ENCODE results near the gene EPS15. TPM values are rescaled to one million over a fixed set of nuclear protein-coding genes. Genes with fewer than 3 reads are reported as not detected.

The EPS15 gene
- total and polyA plus RNA-seq, 2 of the 13 experiments (the other 11 are each of a cell fraction or from before 2014, with no cell fraction given): 14.3 to 19.3 TPM

- H2AFZ ChIP-seq (ENCODE audit: low read length): no peak overlapping the region
- no peaks in the 10 kb centered on the region for H3K9me3 ChIP-seq (ENCODE audit: low read length)
- peak overlapping the region; percentile 85 for H3K4me2 ChIP-seq (ENCODE audit: low read depth, low read length)
- in situ Hi-C loops (cut with HindIII; ENCODE audit: extremely low pct_ligation_motif_present, low pct_unique_long_range_greater_than_20kb): no loop called here
- peaks cover 25% of the 10 kb centered on the region for H3K4me1 ChIP-seq (ENCODE audit: insufficient read depth, low read length)
- H3K9ac ChIP-seq (ENCODE audit: insufficient read depth, low read depth, low read length): 0 out of 2 replicates have a peak overlapping the region, but pooled peaks have one; percentile 8
- BruUV-seq (replicated peaks): no TSS peak
- peaks cover 0 to 19% of the 10 kb centered on the region in 2 experiments; a peak in 2 of 5 replicates for H3K27me3 ChIP-seq (ENCODE audit: control insufficient read depth in 1 of 2, insufficient read depth in 2 of 2, low read length in 2 of 2)
- H3K4me3 ChIP-seq (replicated peaks in 1 of 3; ENCODE audit: insufficient read depth in 1 of 3, low read depth in 2 of 3, low read length in 3 of 3): peak overlapping the region in 2 of 3 experiments; percentile 33 to 79; a peak in 4 of 6 replicates
- no peaks in the 10 kb centered on the region for H3K36me3 ChIP-seq (replicated peaks in 1 of 2; ENCODE audit: control insufficient read depth in 1 of 2, insufficient read depth in 2 of 2, low read length in 2 of 2)
- intact Hi-C loops (cut with micrococcal nuclease; ENCODE audit: unreplicated experiment): no loop called here
- no peaks in the 10 kb centered on the region for H3K79me2 ChIP-seq (ENCODE audit: insufficient read depth, low read length)
- ATAC-seq (peak; percentile 64), FAIRE-seq (no peak), DNase-seq (ENCODE audit: low spot score) (no peak)
- H4K20me1 ChIP-seq (ENCODE audit: insufficient read depth, low read length): no peaks in the 10 kb centered on the region
- 15% methylated on average over 7 of the region's 26 CpGs for WGBS (ENCODE audit: low lambda C conversion rate)
- POLR2A ChIA-PET: interaction anchor here (0.9 kb wide), 1 partner anchor 24 kb away, joined by 3 read pairs; no protein-coding TSS in a partner anchor
- H3K27ac ChIP-seq (ENCODE audit: extremely low read length, insufficient read depth, low read length): no peak overlapping the region
- CTCF ChIA-PET (ENCODE audit: low intra/inter-chr PET ratio, low total read pairs): no interaction called here
- TF ChIP-seq, protein P1, sequence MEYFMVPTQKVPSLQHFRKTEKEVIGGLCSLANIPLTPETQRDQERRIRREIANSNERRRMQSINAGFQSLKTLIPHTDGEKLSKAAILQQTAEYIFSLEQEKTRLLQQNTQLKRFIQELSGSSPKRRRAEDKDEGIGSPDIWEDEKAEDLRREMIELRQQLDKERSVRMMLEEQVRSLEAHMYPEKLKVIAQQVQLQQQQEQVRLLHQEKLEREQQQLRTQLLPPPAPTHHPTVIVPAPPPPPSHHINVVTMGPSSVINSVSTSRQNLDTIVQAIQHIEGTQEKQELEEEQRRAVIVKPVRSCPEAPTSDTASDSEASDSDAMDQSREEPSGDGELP (IDR thresholded peaks at IDR 0.05; ENCODE audit: borderline replicate concordance, low read depth): peak; percentile 21; the same call in 1 of the 2 replicates
- TF ChIP-seq, protein P2, sequence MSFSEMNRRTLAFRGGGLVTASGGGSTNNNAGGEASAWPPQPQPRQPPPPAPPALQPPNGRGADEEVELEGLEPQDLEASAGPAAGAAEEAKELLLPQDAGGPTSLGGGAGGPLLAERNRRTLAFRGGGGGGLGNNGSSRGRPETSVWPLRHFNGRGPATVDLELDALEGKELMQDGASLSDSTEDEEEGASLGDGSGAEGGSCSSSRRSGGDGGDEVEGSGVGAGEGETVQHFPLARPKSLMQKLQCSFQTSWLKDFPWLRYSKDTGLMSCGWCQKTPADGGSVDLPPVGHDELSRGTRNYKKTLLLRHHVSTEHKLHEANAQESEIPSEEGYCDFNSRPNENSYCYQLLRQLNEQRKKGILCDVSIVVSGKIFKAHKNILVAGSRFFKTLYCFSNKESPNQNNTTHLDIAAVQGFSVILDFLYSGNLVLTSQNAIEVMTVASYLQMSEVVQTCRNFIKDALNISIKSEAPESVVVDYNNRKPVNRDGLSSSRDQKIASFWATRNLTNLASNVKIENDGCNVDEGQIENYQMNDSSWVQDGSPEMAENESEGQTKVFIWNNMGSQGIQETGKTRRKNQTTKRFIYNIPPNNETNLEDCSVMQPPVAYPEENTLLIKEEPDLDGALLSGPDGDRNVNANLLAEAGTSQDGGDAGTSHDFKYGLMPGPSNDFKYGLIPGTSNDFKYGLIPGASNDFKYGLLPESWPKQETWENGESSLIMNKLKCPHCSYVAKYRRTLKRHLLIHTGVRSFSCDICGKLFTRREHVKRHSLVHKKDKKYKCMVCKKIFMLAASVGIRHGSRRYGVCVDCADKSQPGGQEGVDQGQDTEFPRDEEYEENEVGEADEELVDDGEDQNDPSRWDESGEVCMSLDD (CRISPR knock-in tag; IDR thresholded peaks at IDR 0.05; ENCODE audit: borderline replicate concordance): no peak
- TF ChIP-seq CSRNP2 (CRISPR knock-in tag; conservative IDR thresholded peaks at IDR 0.05; ENCODE audit: low read depth) (no peak), ZNF777 (CRISPR knock-in tag; IDR thresholded peaks at IDR 0.05) (no peak), FOXA1 (IDR thresholded peaks at IDR 0.05) (no peak), FOXA1 (CRISPR knock-in tag; IDR thresholded peaks at IDR 0.05) (peak; percentile 27; the same call in 1 of the 2 replicates), ZFX (CRISPR knock-in tag; IDR thresholded peaks at IDR 0.05; ENCODE audit: low read depth) (0 out of 2 replicates have a peak, but pooled peaks have one; percentile 2), ZNF263 (CRISPR knock-in tag; IDR thresholded peaks at IDR 0.05) (0 out of 2 replicates have a peak, but pooled peaks have one; percentile 26), MXD1 (CRISPR knock-in tag; IDR thresholded peaks at IDR 0.05) (no peak), NR0B2 (CRISPR knock-in tag; IDR thresholded peaks at IDR 0.05) (no peak), CEBPG (CRISPR knock-in tag; IDR thresholded peaks at IDR 0.05) (no peak)
- TF ChIP-seq, protein P3, sequence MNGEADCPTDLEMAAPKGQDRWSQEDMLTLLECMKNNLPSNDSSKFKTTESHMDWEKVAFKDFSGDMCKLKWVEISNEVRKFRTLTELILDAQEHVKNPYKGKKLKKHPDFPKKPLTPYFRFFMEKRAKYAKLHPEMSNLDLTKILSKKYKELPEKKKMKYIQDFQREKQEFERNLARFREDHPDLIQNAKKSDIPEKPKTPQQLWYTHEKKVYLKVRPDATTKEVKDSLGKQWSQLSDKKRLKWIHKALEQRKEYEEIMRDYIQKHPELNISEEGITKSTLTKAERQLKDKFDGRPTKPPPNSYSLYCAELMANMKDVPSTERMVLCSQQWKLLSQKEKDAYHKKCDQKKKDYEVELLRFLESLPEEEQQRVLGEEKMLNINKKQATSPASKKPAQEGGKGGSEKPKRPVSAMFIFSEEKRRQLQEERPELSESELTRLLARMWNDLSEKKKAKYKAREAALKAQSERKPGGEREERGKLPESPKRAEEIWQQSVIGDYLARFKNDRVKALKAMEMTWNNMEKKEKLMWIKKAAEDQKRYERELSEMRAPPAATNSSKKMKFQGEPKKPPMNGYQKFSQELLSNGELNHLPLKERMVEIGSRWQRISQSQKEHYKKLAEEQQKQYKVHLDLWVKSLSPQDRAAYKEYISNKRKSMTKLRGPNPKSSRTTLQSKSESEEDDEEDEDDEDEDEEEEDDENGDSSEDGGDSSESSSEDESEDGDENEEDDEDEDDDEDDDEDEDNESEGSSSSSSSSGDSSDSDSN (CRISPR knock-in tag; IDR thresholded peaks at IDR 0.05): peak; percentile 18; the same call in 1 of the 2 replicates
- TF ChIP-seq, protein P4, sequence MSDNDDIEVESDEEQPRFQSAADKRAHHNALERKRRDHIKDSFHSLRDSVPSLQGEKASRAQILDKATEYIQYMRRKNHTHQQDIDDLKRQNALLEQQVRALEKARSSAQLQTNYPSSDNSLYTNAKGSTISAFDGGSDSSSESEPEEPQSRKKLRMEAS (IDR thresholded peaks at IDR 0.05): 0 out of 2 replicates have a peak, but pooled peaks have one; percentile 13
Measured at GRCh38 chr1:51329443-51330325, 189.4 kb downstream of the EPS15 start.
